Activated gamma-delta T cell treated with Interleukin-2 at 50 U/mL for 16 hours (primary cell): Measurements from ENCODE around the gene CCL25.
"Not testable (repeated sequence)": the region's sequence is repeated elsewhere in the genome, so short reads cannot be mapped to it uniquely, and the experiment has no call there.

Experiments
- DNase-seq: peaks from one replicate; pipeline ENCODE4 v3.0.0-alpha.2; 2020

Gene CCL25

GRCh38 chr19:8052464-8052859, at the start of gene CCL25:
Gene CCL25 (plus strand): TSS chr19:8052760. CDS start chr19:8053050, 290 bp downstream.
- no peak for DNase-seq

- no peak for DNase-seq
Observed at GRCh38 chr19:8004001-8004400, 48.6 kb upstream of the CCL25 start.

- no peak for DNase-seq
Observed at GRCh38 chr19:8004723-8005513, 47.6 kb upstream of the CCL25 start.

GRCh38 chr19:8005534-8006256, 46.9 kb upstream of the CCL25 start, which contains the start of gene ELAVL1:
Gene ELAVL1 (minus strand): TSS chr19:8005641. CDS start chr19:7991815, 13,826 bp downstream.
- peak; percentile 87 for DNase-seq

- peak; percentile 18 for DNase-seq
Observed at GRCh38 chr19:8017808-8018207, 34.8 kb upstream of the CCL25 start.

- DNase-seq = no peak
Observed at GRCh38 chr19:8020681-8021080, 31.9 kb upstream of the CCL25 start.

GRCh38 chr19:8021374-8021773, 31.2 kb upstream of the CCL25 start:
- no peak for DNase-seq

- DNase-seq = no peak
Observed at GRCh38 chr19:8022275-8022674, 30.3 kb upstream of the CCL25 start.

- no peak for DNase-seq
Observed at GRCh38 chr19:8023371-8023770, 29.2 kb upstream of the CCL25 start.

- not testable (repeated sequence) for DNase-seq
Observed at GRCh38 chr19:8024256-8024655, 28.3 kb upstream of the CCL25 start.

GRCh38 chr19:8025316-8025715, 27.2 kb upstream of the CCL25 start:
- DNase-seq = no peak

GRCh38 chr19:8028951-8029491, 23.5 kb upstream of the CCL25 start:
- no peak for DNase-seq

GRCh38 chr19:8030960-8031359, 21.6 kb upstream of the CCL25 start:
- no peak for DNase-seq

GRCh38 chr19:8033287-8034177, 19.0 kb upstream of the CCL25 start:
- not testable (repeated sequence) for DNase-seq

GRCh38 chr19:8034178-8034525, 18.4 kb upstream of the CCL25 start:
- no peak for DNase-seq

- no peak for DNase-seq
Observed at GRCh38 chr19:8036434-8037099, 16.0 kb upstream of the CCL25 start.

- DNase-seq = no peak
Observed at GRCh38 chr19:8038815-8039214, 13.7 kb upstream of the CCL25 start.

GRCh38 chr19:8039231-8039630, 13.3 kb upstream of the CCL25 start:
- no peak for DNase-seq

- no peak for DNase-seq
Observed at GRCh38 chr19:8041531-8041931, 11.0 kb upstream of the CCL25 start.

GRCh38 chr19:8042900-8043299, 9.7 kb upstream of the CCL25 start:
- no peak for DNase-seq

- DNase-seq = no peak
Observed at GRCh38 chr19:8044018-8044417, 8.5 kb upstream of the CCL25 start.

GRCh38 chr19:8045872-8046568, 6.5 kb upstream of the CCL25 start:
- no peak for DNase-seq
